Astrocyte (in vitro differentiated cells and primary cell): ENCODE data around the gene PLAAT5. TPM values are rescaled to one million over a fixed set of nuclear protein-coding genes. Genes with fewer than 3 reads are reported as not detected.
"Not testable (repeated sequence)": the region's sequence is repeated elsewhere in the genome, so short reads cannot be mapped to it uniquely, and the experiment has no call there.

ENCODE experiments used
- DNase-seq: peaks from one replicate; pipeline ENCODE4 v3.0.0-alpha.2; 2010; ENCODE audit warnings: low read depth
- FAIRE-seq: peaks from 2 replicates; lab custom pipeline; 2011; peaks lifted over from hg19 to GRCh38; lab: Jason Lieb, UNC
- H2AFZ ChIP-seq: 2 replicates; pipeline ENCODE4 v1.6.0; 2012; ENCODE audit warnings: low read depth, low read length, inconsistent platforms
- H3K27ac ChIP-seq: 2 replicates; pipeline ENCODE4 v1.5.1; 2011; ENCODE audit warnings: low read depth, low read length, inconsistent platforms
- H3K27me3 ChIP-seq: 2 replicates; pipeline ENCODE4 v1.6.0; 2011; ENCODE audit warnings: low read length, inconsistent platforms; ENCODE audit not compliant: insufficient read depth
- H3K36me3 ChIP-seq: 2 replicates; pipeline ENCODE4 v1.5.1; 2011; ENCODE audit warnings: low read length, inconsistent platforms; ENCODE audit not compliant: insufficient read depth
- H3K4me1 ChIP-seq: 2 replicates; pipeline ENCODE4 v1.5.1; 2011; ENCODE audit warnings: low read length, inconsistent platforms; ENCODE audit not compliant: insufficient read depth
- H3K4me2 ChIP-seq: 2 replicates; pipeline ENCODE4 v1.6.0; 2012; ENCODE audit warnings: low read length, inconsistent platforms
- H3K4me3 ChIP-seq: 2 replicates; pipeline ENCODE4 v1.5.1; 2011; ENCODE audit warnings: low read depth, mild to moderate bottlenecking, low read length, inconsistent platforms; ENCODE audit not compliant: insufficient read depth
- H3K79me2 ChIP-seq: 2 replicates; pipeline ENCODE4 v1.6.0; 2012; ENCODE audit warnings: mild to moderate bottlenecking, low read length, inconsistent platforms; ENCODE audit not compliant: insufficient read depth
- H3K9ac ChIP-seq: 2 replicates; pipeline ENCODE4 v1.6.0; 2012; ENCODE audit warnings: mild to moderate bottlenecking, low read length, inconsistent platforms
- H3K9me3 ChIP-seq: 2 replicates; pipeline ENCODE4 v1.5.1; 2012; ENCODE audit warnings: low read depth, mild to moderate bottlenecking, low read length, inconsistent platforms; ENCODE audit not compliant: insufficient read depth
- H4K20me1 ChIP-seq: 2 replicates; pipeline ENCODE4 v1.6.0; 2012; ENCODE audit warnings: low read length, inconsistent platforms; ENCODE audit not compliant: insufficient read depth
- H3K27ac Mint-ChIP-seq: one replicate; pipeline ENCODE4 v1.8.0; 2021; ENCODE audit warnings: mild to moderate bottlenecking, mixed read lengths; ENCODE audit not compliant: unreplicated experiment
- H3K27me3 Mint-ChIP-seq: one replicate; pipeline ENCODE4 v1.8.0; 2021; ENCODE audit warnings: low read depth, mixed read lengths; ENCODE audit not compliant: unreplicated experiment
- H3K36me3 Mint-ChIP-seq: one replicate; pipeline ENCODE4 v1.8.0; 2021; ENCODE audit warnings: low read depth, mixed read lengths; ENCODE audit not compliant: unreplicated experiment
- H3K4me1 Mint-ChIP-seq: one replicate; pipeline ENCODE4 v1.8.0; 2021; ENCODE audit warnings: low read depth, mixed read lengths; ENCODE audit not compliant: unreplicated experiment
- H3K4me3 Mint-ChIP-seq: one replicate; pipeline ENCODE4 v1.8.0; 2021; ENCODE audit warnings: mild to moderate bottlenecking, moderate library complexity, mixed read lengths; ENCODE audit not compliant: unreplicated experiment
- H3K9me3 Mint-ChIP-seq: one replicate; pipeline ENCODE4 v1.8.0; 2021; ENCODE audit warnings: mild to moderate bottlenecking, mixed read lengths; ENCODE audit not compliant: unreplicated experiment
- CTCF ChIP-seq: IDR thresholded peaks from 2 replicates; pipeline ENCODE4 v1.5.1; 2011; ENCODE audit warnings: low read depth, mild to moderate bottlenecking, inconsistent platforms, low read length, moderate library complexity; ENCODE audit not compliant: insufficient read depth
- EZH2 ChIP-seq: IDR thresholded peaks from 2 replicates; pipeline ENCODE4 v1.6.1; 2012; ENCODE audit warnings: mild to moderate bottlenecking, low read length, inconsistent platforms; ENCODE audit not compliant: insufficient read depth
- total RNA-seq: library from RNA; stranded (reverse); gene quantifications from 2 replicates; pipeline ENCODE4 v1.2.1, GENCODE V29; 2021

PLAAT5 gene
- total RNA-seq, 1 donor from 2014 or later: 0.36 TPM

GRCh38 chr11:63534076-63534475 lies 43.1 kb upstream of the PLAAT5 start:
- H3K36me3 Mint-ChIP-seq: no peaks in the 10 kb centered on the region

GRCh38 chr11:63532799-63533475 lies 42.0 kb upstream of the PLAAT5 start:
- no peak for TF ChIP-seq CTCF
- no peak for TF ChIP-seq EZH2
- peaks cover 34% of the 10 kb centered on the region for H3K4me1 ChIP-seq

More at GRCh38 chr11:63534076-63534475, 43.1 kb upstream of the PLAAT5 start:
- no peak for DNase-seq
- no peaks in the 10 kb centered on the region for H3K9me3 Mint-ChIP-seq
- H3K27ac Mint-ChIP-seq: no peak overlapping the region
- H3K27me3 ChIP-seq: no peaks in the 10 kb centered on the region
- no peak overlapping the region for H3K27ac ChIP-seq
- H3K4me1 Mint-ChIP-seq: peaks cover 26% of the 10 kb centered on the region
- H3K4me1 ChIP-seq: peaks cover 34% of the 10 kb centered on the region
- no peaks in the 10 kb centered on the region for H3K79me2 ChIP-seq
- H3K4me2 ChIP-seq: no peak overlapping the region
- no peak overlapping the region for H3K4me3 ChIP-seq
- peaks cover 4% of the 10 kb centered on the region for H3K27me3 Mint-ChIP-seq
- FAIRE-seq: no peak
- H4K20me1 ChIP-seq: no peaks in the 10 kb centered on the region
- no peak overlapping the region for H3K9ac ChIP-seq
- no peak overlapping the region for H2AFZ ChIP-seq
- H3K4me3 Mint-ChIP-seq: no peak overlapping the region
- TF ChIP-seq CTCF (no peak), EZH2 (no peak)
- H3K36me3 ChIP-seq: no peaks in the 10 kb centered on the region
- H3K9me3 ChIP-seq: no peaks in the 10 kb centered on the region

GRCh38 chr11:63532117-63532516 lies 41.1 kb upstream of the PLAAT5 start:
- Histone ChIP-seq H3K9me3 (no peaks in the 10 kb centered on the region), H4K20me1 (no peaks in the 10 kb centered on the region), H3K4me2 (peak overlapping the region; percentile 64), H3K4me3 (no peak overlapping the region), H2AFZ (no peak overlapping the region), H3K4me1 (peaks cover 31% of the 10 kb centered on the region), H3K27ac (no peak overlapping the region), H3K36me3 (no peaks in the 10 kb centered on the region), H3K79me2 (no peaks in the 10 kb centered on the region), H3K9ac (no peak overlapping the region), H3K27me3 (no peaks in the 10 kb centered on the region)
- Mint-ChIP-seq H3K9me3 (no peaks in the 10 kb centered on the region), H3K36me3 (no peaks in the 10 kb centered on the region), H3K27ac (no peak overlapping the region), H3K27me3 (peaks cover 3% of the 10 kb centered on the region), H3K4me1 (peaks cover 26% of the 10 kb centered on the region), H3K4me3 (no peak overlapping the region)
- DNase-seq (peak; percentile 30), FAIRE-seq (no peak)
- TF ChIP-seq EZH2 (no peak), CTCF (no peak)

More at GRCh38 chr11:63532799-63533475, 42.0 kb upstream of the PLAAT5 start:
- Mint-ChIP-seq H3K4me1 (peaks cover 27% of the 10 kb centered on the region), H3K27me3 (peaks cover 3% of the 10 kb centered on the region), H3K36me3 (no peaks in the 10 kb centered on the region), H3K27ac (no peak overlapping the region), H3K4me3 (no peak overlapping the region), H3K9me3 (no peaks in the 10 kb centered on the region)
- Histone ChIP-seq H3K4me2 (peak overlapping the region; percentile 16), H3K27ac (no peak overlapping the region), H2AFZ (no peak overlapping the region), H3K9me3 (no peaks in the 10 kb centered on the region), H3K4me3 (no peak overlapping the region), H3K79me2 (no peaks in the 10 kb centered on the region), H3K9ac (no peak overlapping the region), H4K20me1 (no peaks in the 10 kb centered on the region), H3K36me3 (no peaks in the 10 kb centered on the region), H3K27me3 (no peaks in the 10 kb centered on the region)
- FAIRE-seq (no peak), DNase-seq (peak; percentile 53)

DNA sequence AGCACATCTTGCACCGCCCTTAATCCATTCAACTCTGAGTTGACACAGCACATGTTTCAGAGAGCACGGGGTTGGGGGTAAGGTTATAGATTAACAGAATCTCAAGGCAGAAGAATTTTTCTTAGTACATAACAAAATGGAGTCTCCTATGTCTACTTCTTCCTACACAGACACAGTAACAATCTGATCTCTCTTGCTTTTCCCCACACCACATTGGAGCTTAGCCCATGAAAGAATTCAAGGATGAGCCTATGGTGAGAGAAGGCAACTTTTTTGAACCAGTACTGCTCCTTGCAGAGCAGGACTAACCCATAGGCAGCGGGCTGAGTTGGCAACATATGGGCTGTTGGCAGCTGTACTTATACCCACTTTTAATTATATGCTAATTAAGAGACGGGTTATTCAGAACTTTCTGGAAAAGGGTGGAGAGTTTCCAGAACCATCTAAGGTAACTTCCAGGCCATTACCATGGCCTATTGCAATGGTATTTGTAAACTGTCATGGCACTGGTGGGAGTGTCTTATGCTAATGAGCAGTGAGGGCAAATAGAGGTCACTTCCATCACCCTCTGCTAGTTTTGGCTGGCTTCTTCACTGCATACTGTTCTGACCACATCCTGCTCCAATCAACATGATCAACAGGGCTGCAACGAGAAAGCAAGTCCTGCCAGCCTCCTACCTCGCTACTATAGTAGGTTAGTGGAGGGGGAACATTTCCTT lies 40.3 kb upstream of the PLAAT5 start:
- not testable (repeated sequence) for H3K79me2 ChIP-seq, H3K27me3 Mint-ChIP-seq, H3K27me3 ChIP-seq, H3K36me3 ChIP-seq, H2AFZ ChIP-seq, H4K20me1 ChIP-seq, H3K9me3 Mint-ChIP-seq, FAIRE-seq, H3K9ac ChIP-seq, H3K9me3 ChIP-seq, H3K36me3 Mint-ChIP-seq, H3K4me3 ChIP-seq, H3K4me3 Mint-ChIP-seq
- Mint-ChIP-seq H3K4me1 (peaks cover 21% of the 10 kb centered on the region), H3K27ac (peak overlapping the region; percentile 68)
- Histone ChIP-seq H3K27ac (peak overlapping the region; percentile 16), H3K4me2 (peak overlapping the region; percentile 64), H3K4me1 (peaks cover 24% of the 10 kb centered on the region)
- peak; percentile 97 for DNase-seq
